HG03103 (cell line): ENCODE measurements around the gene CCT2.

Experiments used
- ATAC-seq: cut with Tn5 transposase; IDR thresholded peaks from one replicate; pipeline ENCODE4 v1.9.1; 2021; ENCODE audit warnings: low read depth; ENCODE audit not compliant: unreplicated experiment

The CCT2 gene

DNA sequence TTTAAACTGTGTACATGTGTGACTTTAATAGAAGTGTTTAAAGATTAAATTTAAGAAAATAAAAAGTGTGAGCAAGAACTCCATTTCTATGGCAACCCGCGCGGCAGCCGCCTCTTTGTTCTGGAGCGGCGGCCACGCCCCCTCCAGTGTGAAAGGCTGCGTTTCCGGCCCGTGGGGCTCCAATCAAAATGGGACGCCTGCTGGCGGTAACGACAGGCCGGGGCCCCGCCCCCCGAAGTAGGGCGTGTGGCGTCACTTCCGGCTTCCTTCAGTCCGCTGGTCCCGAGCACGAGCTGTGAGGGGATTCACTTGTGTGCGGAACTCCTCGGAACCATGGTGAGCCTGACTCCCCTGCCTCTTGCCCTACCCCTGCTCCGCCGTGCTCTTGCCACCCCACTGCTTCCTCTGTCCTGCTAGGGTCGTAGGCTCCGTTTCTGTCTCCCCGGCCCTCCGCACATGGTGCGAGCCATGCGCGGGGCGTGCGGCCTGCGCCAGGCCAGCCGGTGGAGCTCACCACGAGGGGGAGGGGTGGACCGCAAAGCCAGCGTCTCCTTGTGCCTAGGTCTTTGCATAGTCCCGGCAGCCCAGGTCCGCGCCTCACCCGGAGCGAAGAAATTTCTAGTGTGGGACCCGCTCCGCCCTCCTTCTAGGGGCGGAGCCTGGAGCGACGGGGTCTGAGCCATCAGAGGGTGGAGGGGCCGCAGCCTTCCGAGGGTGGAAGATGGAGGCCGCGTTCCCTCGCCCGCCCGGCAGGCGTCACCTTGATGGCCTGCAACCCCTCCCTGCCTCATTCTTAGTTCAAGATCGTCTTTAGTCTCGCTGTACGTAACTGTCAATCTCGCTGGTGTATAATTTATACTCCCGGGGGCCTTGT, at the start of gene CCT2:
Gene CCT2 (plus strand): TSS at position 271 of the 874 bp plus-strand sequence. CDS start 63 bp downstream, at position 334.
- ATAC-seq = peak; percentile 95

DNA sequence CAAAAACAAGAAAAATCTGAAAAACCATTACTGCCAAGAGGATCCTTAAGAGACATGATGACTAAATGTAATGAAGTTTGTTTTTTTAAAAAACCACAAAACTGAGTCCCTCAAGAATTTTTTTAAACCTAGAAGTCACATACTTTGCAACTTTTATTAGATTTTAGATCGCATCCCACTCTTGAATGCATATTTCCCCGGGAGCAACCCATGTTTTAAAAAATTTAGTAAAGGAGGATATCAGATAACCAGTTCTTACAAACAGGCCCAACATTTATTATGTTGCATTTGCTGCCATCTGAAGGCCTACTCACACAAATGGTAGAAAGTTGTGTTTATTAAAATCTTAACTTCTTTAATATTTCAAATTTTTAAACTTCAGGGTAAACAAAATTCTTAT, 44.3 kb upstream of the CCT2 start:
- no peak for ATAC-seq

DNA sequence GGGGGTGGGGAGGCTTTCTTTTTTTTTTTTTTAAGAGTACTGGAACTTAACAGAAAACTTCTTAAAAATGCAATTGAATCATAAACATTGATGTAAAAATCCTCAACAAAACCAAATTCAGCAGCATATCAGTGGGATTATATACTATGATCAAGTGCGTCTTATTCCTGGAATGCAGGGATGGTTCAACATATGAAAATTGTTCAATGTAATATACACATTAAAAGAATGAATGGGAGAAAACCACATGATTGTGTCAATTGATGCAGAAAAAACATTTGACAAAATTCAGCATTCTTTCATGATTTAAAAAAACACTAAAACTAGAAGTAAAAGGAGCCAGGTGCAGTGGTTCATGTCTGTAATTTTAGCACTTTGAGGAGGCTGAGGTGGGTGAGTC, 41.2 kb upstream of the CCT2 start:
- no peak for ATAC-seq

DNA sequence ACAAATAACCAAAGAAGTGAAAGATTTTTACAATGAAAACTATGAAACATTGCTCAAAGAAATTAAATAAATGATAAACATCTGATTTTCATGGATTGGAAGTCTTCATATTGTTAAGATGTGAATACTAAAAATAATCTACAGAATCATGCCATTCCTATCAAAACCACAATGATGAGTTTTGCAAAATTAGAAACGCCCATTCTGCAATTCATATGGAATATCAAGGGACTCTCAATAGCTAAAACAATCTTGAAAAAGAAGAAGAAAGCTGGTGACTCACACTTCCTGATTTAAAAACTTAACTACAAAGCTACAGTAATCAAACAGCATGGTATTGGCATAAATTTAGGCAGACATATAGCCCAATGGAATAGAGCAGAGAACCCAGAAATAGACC, 40.2 kb upstream of the CCT2 start:
- ATAC-seq = no peak

DNA sequence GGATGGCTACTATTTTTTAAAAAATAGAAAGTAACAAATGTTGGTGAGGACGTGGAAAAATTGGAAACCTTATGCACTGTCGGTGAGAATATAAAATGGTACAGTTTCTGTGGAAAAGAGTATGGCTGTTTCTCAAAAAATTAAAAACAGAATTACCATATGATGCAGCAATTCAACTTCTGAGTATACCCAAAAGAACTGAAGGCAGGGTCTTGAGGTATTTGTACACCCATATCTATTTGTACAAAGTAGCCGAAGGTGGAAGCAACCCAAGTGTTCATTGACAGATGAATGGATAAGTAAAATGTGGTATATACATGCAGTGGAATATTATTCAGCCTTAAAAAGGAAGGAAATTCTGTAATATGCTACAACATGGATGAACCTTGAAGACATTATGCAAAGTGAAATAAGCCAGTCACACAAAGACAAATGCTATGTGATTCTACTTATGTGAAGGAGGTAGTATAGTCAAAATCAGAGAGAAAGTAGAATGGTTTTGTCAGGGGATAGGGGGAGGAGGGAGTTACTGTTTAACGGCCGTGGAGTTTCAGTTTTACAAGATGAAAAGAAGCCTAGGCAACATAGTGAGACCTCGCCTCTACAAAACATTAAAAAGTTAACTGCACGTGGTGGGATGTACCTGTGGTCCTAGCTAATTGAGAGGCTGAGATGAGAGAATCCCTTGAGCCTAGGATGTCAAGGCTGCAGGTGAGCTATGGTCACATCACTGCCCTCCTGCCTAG, 38.4 kb upstream of the CCT2 start:
- no peak for ATAC-seq

DNA sequence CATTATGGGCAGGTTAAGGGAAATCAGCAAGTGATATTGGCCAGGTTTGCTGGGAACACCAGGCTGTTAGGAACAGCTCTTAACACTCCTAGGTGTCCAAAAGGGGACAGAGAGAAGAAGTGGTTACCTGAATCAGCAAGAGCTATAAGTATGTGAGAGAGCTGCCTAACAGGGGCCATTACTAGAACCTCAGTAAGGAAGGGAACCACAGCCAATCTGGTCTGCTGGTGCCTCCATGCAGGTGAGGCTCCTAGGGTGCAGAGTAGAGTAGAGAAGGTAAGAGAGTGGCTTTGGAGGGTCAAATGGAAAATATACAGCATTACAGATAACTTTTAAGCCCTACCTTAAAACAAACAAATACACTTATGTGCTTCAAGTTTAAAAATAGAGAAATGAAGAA, 36.6 kb upstream of the CCT2 start:
- no peak for ATAC-seq

DNA sequence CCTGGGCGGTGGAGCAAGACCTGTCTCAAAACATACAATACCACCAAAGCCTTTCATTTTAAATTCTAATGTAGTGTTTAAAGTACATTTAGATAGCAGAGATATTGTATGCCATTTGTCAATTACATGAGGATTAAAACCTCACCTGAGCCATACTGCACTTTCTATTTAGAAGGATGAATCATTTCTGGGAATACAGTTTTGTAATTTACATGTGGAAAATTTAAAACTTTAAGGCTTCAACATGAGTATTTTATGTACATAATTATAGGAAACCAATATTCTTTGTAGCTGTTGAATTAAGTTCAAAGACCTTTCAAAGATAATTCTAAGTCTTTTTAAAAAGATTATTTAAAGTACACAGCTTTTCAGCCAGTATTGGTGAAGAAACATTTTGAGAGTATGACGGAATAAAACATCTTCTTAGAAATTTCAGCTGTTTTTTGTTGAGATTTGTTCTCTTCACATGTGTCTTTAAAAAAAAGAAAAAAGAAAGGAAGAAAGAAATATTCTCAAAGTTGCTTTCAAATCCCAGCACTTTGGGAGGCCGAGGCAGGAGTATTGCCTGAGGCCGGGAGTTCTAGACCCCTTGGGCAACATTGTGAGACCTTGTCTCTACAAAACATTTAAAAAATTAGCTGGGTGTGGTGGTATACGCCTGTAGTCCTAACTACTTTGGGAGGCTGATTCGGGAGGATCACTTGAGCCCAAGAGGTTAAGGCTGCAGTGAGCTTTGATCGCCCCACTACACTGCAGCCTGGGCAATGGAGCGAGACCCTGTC, 34.5 kb upstream of the CCT2 start:
- ATAC-seq = no peak

DNA sequence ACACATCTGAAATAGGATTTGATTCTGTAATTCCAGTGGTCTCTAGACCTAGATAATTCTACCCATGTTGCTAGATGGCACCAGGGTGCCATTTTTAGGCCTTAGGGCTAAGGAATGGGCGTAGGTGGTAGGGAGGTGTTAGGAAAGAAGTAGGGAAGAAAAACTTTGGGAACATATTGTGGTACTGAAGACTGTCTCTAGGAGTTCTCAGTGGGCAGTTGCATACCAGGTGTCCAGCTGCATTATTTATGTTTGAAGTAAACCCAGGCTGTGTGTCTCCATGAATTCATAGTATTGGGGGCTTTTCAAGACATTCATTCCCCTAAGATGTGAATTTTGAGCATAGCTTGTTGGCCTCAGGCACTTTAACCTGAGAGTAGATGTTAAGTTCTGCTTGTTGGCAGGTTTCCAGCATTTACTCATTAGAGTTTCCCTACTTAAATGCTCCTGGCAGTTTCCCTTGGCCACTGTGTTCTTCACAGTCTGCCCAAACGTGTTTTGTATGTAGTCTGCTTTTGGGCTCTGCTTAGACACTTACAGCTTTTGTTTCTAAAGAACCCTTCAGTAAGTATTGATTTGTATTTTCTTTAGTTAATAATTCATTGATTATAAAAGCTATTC, 31.5 kb upstream of the CCT2 start:
- no peak for ATAC-seq

DNA sequence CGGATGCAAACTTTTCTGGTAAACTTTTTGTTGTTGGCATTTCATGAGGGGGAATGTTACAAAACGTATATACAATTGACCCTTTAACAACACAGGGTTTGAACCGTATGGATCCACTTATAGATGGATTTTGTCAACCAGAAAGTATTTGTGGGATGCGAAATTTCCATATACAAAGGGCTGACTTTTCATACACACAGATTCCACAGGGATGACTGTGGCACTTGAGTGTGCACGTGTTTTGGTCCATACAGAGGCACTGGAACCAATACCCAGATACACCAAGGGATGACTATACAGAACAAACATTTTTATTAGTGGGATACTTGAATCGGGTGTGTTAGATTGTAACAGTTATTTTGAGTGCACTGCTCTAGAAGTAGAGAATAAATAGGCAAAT, 29.8 kb upstream of the CCT2 start:
- ATAC-seq = no peak

DNA sequence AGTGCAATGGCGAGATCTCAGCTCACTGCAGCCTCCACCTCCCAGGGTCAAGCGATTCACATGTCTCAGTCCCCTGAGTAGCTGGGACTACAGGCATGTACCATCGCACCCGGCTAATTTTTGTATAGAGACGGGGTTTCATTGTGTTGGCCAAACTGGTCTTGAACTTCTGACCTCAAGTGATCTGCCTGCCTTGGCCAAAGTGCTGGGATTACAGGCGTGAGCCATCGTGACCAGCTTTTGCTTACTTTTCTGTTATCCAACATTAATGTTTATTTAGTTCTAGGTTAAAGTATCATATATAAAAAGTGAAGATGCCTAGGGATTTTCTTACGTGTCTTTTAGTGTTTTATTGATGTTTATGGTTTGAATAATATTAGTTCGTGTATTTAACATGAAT, 28.9 kb upstream of the CCT2 start:
- ATAC-seq = no peak

DNA sequence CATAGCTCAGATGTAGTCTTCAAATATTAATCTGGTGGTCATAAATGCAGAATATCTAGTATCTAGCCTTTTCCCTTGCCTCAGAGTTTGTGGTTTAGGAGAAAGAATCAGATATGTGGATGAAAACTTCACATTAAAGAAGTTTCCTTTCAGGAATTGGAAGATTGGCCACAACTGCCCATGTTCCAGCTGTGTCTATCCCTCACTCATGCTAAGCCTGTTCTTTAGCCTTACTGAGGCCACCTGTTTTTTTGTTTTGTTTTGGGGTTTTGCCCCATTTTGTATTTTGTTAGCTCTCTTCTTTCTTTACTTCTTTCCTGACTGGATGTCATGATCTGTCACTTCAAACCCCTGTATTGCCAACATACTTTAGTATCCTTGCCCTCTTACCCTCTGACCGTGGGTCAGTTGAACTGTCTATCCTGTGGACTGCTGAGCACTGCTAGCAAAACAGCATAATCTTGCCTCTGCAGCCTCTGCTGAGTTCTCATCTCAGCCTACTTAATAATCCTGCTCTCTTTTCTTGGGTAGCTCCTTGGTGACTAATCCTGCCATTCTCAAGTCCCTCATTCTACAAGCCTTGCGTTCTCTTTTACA, 22.0 kb upstream of the CCT2 start:
- ATAC-seq = no peak

DNA sequence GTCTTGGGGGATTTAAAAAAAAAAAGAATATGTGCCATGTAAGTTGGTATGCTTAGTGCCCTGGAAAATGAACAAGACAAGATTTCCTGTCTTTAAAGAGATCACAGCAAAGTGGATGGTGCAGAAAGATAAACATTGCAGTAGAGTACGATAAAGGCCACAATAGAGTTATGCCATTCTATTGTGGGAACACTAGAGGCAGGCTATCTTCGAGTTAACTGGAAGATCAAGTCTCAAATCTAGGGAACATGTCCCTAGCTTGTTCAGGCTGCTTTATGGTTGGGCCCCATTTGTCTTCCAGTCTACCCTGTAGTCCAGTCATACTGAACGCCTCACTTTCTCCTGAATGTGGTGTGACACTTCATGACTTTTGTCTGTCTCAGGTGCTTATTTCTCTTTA, 18.7 kb upstream of the CCT2 start:
- ATAC-seq = no peak

DNA sequence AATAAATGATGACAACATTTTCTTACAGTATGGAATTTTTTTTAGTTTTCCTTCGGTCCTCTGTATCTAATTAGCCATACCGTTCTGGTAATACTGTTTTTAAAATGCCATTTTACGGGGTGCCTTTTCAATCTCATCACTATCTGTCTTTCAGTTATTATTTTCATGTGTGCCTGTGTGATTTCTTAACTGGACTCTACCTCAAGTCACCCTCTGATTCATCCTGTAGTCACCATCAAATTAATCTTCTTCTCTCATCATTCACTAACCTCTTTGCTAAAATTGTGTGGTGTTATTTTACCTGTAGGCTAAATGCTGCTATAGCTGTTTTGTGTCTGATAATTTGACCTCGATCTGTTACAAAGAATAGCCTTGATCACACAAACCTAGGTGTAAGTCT, 16.0 kb upstream of the CCT2 start:
- ATAC-seq = no peak

DNA sequence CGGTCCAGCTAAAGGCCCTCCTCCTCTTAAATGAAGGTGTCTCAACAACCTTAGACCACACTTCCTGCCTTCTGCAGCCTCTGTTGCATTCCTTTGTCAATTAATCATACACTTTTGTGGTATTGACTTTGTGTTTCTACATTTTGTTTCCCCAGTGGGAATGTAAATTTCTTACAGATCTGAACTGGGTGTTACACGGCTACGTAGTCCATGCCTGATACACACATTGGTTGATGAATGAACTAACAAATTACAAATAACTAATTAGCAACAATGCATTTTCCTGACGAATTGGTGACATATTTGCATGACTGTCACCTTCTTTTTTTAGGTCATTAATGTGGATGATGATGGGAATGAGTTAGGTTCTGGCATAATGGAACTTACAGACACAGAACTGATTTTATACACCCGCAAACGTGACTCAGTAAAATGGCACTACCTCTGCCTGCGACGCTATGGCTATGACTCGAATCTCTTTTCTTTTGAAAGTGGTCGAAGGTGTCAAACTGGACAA, 15.2 kb upstream of the CCT2 start:
- no peak for ATAC-seq

DNA sequence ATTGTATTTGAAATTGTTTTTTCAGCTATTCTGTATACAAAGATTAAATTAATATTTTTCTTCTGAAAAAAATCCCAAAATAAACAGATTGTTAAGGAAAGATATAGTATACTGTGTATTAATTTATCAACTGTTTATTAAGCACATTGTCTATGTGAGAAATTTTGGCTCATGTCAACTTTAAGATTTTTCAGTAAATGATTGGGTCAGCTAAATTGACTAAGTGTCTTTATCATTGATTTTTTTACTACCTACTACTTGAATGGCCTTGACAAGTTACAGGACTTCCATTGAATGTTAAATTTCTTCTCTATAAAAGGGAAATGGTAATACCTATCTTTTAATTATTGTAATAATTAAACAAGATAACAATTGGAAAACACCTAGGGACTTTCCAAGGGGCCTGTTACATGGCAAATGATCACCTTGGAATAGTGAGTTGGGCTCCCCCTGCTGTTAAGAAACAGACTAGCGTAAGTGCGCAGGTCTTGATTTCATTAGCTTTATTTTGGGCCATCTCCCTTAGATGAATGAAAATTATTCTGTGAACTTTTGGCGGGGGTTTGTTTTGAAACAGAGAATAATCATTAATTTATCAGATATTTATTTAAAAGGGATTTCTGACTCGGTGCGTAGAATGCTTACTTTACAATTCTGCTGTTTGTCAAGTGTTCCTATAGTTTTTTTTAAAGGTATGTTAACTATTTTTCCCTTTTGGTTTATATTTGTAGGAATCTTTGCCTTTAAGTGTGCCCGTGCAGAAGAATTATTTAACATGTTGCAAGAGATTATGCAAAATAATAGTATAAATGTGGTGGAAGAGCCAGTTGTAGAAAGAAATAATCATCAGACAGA, 14.5 kb upstream of the CCT2 start:
- ATAC-seq = no peak

DNA sequence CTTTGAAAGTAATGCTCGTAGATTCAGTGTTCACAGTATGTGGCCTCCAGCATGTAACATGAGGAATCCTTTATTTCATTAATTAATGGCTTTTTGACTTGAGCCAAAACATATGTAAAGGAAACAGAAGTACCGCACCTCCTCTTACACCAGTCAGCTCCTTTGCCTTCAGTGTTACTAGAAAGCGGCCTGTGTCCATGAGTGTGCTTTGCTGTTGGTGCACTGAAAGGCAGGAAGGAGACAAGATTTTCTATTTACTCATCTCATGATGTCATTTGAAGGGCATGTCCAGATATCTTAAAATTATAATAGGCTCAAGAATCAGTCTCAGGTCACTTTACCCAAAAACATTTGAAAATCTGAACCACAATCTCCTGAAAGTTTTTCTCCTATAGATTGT, 9.9 kb upstream of the CCT2 start:
- ATAC-seq = no peak

DNA sequence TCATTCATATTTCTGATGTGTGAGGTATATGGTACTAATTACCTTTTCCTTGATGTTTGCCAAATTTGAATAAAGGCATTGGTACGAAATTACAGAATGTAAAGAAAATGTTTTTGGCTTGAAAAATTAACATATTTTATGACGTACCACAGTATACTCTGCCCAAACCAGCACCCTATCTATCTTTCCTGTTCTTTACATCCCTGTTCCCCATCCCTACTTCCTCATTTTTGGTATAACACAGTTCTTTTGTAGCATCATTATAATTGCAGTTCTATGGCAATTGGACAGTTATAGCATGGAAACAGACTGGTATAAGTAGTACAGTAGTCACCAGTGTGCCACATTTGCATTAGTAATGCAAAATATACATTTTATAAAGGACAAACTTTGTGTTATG, 7.0 kb upstream of the CCT2 start:
- ATAC-seq = no peak

DNA sequence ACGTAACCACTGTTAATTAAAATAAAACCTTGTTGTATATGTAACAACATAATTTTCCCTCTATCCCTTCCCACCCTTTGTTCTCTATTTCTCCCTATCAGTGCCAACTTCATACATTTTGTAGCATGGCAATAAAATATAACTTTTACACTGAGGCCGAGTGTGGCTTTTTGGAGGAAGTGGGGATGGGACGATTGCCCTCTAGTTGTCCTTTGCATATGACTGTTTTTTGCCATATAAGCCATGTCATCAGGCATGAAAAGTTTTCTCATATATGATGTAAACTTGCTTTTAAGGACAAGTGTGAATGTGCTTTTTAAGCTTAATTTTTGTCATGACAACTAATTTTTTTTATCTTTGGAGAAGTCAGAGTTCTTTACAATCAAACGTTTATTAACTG, 6.2 kb upstream of the CCT2 start:
- no peak for ATAC-seq

DNA sequence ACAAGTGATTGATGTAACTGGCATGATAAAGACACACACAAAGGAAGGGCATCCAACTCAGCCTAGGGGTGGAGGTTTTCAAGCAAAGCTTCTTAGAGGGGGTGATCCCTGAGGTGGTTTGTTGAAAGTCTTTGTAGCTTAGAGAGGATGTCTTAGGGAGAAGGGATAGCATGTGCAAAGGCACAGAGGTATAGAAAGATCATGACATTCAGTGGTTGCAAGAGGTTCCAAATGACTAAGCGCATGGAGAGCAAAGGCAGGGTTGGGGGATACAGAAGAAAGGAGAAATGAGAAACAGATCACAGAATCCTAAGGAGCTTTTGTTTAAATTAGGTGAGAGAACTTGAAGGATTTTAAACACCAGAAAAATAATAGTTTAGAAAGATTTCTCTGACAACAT, 5.2 kb upstream of the CCT2 start:
- no peak for ATAC-seq
